Natural killer cell (primary cell): ENCODE data around the gene KANSL1. TPM values are rescaled to one million over a fixed set of nuclear protein-coding genes. Genes with fewer than 3 reads are reported as not detected.
"Not testable (repeated sequence)": the region's sequence is repeated elsewhere in the genome, so short reads cannot be mapped to it uniquely, and the experiment has no call there.

Experiments used
- ATAC-seq, 3 donors: fragments of 150-1000 bp in 2 of 3; fragments of 200-7000 bp in 1 of 3; cut with Tn5 transposase; 1 replicate in 1 of 3; 2 replicates in 2 of 3; pipeline ENCODE4 v1.10.0; 2021; ENCODE audit warnings: mild to moderate bottlenecking in 2 of 3, moderate library complexity in 2 of 3
- DNase-seq, 2 donors: peaks; one replicate each; pipeline versions ENCODE4 v3.0.0 to v3.0.0-alpha.2; 2013 to 2021; ENCODE audit warnings: mixed read lengths in 1 of 2
- H3K27ac ChIP-seq: one replicate; pipeline ENCODE4 v1.5.1; 2013; ENCODE audit warnings: mild to moderate bottlenecking, low read length
- H3K27me3 ChIP-seq: one replicate; pipeline ENCODE4 v1.6.1; 2013; ENCODE audit warnings: low read length; ENCODE audit not compliant: control insufficient read depth, insufficient read depth
- H3K36me3 ChIP-seq: one replicate; pipeline ENCODE4 v1.6.1; 2013; ENCODE audit warnings: low read length; ENCODE audit not compliant: control insufficient read depth, insufficient read depth
- H3K4me1 ChIP-seq: one replicate; pipeline ENCODE4 v1.6.1; 2013; ENCODE audit warnings: low read length; ENCODE audit not compliant: control insufficient read depth, insufficient read depth
- H3K4me3 ChIP-seq: one replicate; pipeline ENCODE4 v1.5.1; 2013; ENCODE audit warnings: low read length
- H3K9me3 ChIP-seq: one replicate; pipeline ENCODE4 v1.6.1; 2013; ENCODE audit warnings: low read length; ENCODE audit not compliant: control insufficient read depth, insufficient read depth
- H3K27ac Mint-ChIP-seq, 2 donors: one replicate each; pipeline ENCODE4 v1.8.0; 2022; ENCODE audit warnings: mild to moderate bottlenecking in 2 of 2, mixed read lengths in 2 of 2, moderate library complexity in 1 of 2
- H3K27me3 Mint-ChIP-seq, 2 donors: one replicate each; pipeline ENCODE4 v1.8.0; 2022; ENCODE audit warnings: low read depth in 2 of 2, mixed read lengths in 2 of 2
- H3K36me3 Mint-ChIP-seq: one replicate; pipeline ENCODE4 v1.8.0; 2022; ENCODE audit warnings: mixed read lengths
- H3K4me1 Mint-ChIP-seq, 2 donors: one replicate each; pipeline ENCODE4 v1.8.0; 2022; ENCODE audit warnings: mixed read lengths in 2 of 2
- H3K4me3 Mint-ChIP-seq: one replicate; pipeline ENCODE4 v1.8.0; 2022; ENCODE audit warnings: mild to moderate bottlenecking, moderate library complexity, mixed read lengths
- H3K9me3 Mint-ChIP-seq, 2 donors: one replicate each; pipeline ENCODE4 v1.8.0; 2022; ENCODE audit warnings: mixed read lengths in 2 of 2
- CTCF ChIP-seq: fragments of 200-600 bp; IDR thresholded peaks from one replicate; pipeline ENCODE4 v1.8.0; 2022; ENCODE audit warnings: antibody characterized with exemption
- WGBS: methylation state at CpG from one replicate; pipeline ENCODE4 v1.1.7; 2013; ENCODE audit warnings: missing lambda C conversion rate; ENCODE audit not compliant: insufficient coverage; 5-methylcytosine and 5-hydroxymethylcytosine counted together
- intact Hi-C: fragments of 100-400 bp; cut with micrococcal nuclease; formaldehyde crosslinking; loops from one replicate; pipeline ENCODE4 v1.14.2; 2022
- total RNA-seq, 4 donors: library from RNA; stranded (reverse); fragments of 120-200 nt in 1 of 4; gene quantifications; one replicate each; pipeline versions ENCODE4 v1.2.3 to v1.2.4, GENCODE V29; 2013 to 2022

The KANSL1 gene
- total RNA-seq, 3 donors from 2014 or later (not counting 1 experiment from before 2014, with no cell fraction given), result 202 to 240 (median 220) TPM

DNA sequence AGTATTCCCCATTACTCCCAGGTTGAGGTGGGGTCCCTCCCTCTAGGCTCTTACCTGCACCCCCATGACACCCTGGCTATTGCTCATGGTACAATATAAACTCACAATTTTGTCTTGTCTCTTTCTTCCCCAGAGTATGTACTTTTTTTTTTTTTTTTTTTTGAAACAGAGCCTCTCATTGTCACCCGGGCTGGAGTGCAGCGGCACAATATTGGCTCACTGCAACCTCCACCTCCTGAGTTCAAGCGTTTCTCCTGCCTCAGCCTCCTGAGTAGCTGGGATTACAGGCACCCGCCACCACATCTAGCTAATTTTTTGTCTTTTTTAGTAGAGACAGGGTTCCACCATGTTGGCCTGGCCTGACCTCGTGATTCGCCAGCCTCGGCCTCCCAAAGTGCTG lies 8.5 kb downstream of the KANSL1 start:
- intact Hi-C loops, result no loop called here

GRCh38 chr17:46183383-46183782 lies 9.8 kb downstream of the KANSL1 start:
- peaks cover 45% of the 10 kb centered on the region for H3K4me1 ChIP-seq
- peaks cover 83 to 86% of the 10 kb centered on the region in 2 donors for H3K4me1 Mint-ChIP-seq
- H3K27me3 ChIP-seq, H3K36me3 ChIP-seq, H3K36me3 Mint-ChIP-seq, H3K27ac ChIP-seq, H3K4me3 ChIP-seq, DNase-seq, H3K9me3 ChIP-seq, H3K27me3 Mint-ChIP-seq, ATAC-seq, H3K4me3 Mint-ChIP-seq, intact Hi-C loops, H3K9me3 Mint-ChIP-seq: not testable (repeated sequence)
- peak overlapping the region; percentile 73 to 86 for H3K27ac Mint-ChIP-seq
- WGBS, result 87% methylated on average over 7 of the region's 7 CpGs

More for the DNA sequence above, 8.5 kb downstream of the KANSL1 start:
- Histone ChIP-seq H3K4me3 (no peak overlapping the region), H3K27ac (no peak overlapping the region), H3K4me1 (peaks cover 54% of the 10 kb centered on the region), H3K36me3 (no peaks in the 10 kb centered on the region), H3K27me3 (no peaks in the 10 kb centered on the region), H3K9me3 (no peaks in the 10 kb centered on the region)
- H3K27ac Mint-ChIP-seq, result peak overlapping the region; percentile 67 to 73
- H3K9me3 Mint-ChIP-seq, result no peaks in the 10 kb centered on the region
- H3K4me1 Mint-ChIP-seq, result peaks cover 81 to 85% of the 10 kb centered on the region in 2 donors
- ATAC-seq (no peak), DNase-seq (no peak)
- H3K36me3 Mint-ChIP-seq, result no peaks in the 10 kb centered on the region
- peak overlapping the region; percentile 35 for H3K4me3 Mint-ChIP-seq
- WGBS, result 91% methylated on average over 7 of the region's 7 CpGs
- TF ChIP-seq CTCF, result no peak
- no peaks in the 10 kb centered on the region for H3K27me3 Mint-ChIP-seq

- H3K9me3 ChIP-seq, result no peaks in the 10 kb centered on the region
- WGBS, result 84% methylated on average over 3 of the region's 3 CpGs
- DNase-seq, result no peak
- no peak for TF ChIP-seq CTCF
- H3K4me1 ChIP-seq, result peaks cover 43% of the 10 kb centered on the region
- no peaks in the 10 kb centered on the region for H3K36me3 Mint-ChIP-seq
- ATAC-seq, result no peak
- H3K4me1 Mint-ChIP-seq, result peaks cover 83 to 86% of the 10 kb centered on the region in 2 donors
- no peaks in the 10 kb centered on the region for H3K27me3 ChIP-seq
- H3K4me3 Mint-ChIP-seq, result peak overlapping the region; percentile 18
- no peak overlapping the region for H3K4me3 ChIP-seq
- intact Hi-C loops, result no loop called here
- H3K27me3 Mint-ChIP-seq, result no peaks in the 10 kb centered on the region
- no peaks in the 10 kb centered on the region for H3K36me3 ChIP-seq
- peak overlapping the region; percentile 73 to 86 for H3K27ac Mint-ChIP-seq
- H3K27ac ChIP-seq, result no peak overlapping the region
- H3K9me3 Mint-ChIP-seq, result no peaks in the 10 kb centered on the region
Observed at GRCh38 chr17:46182961-46183360, 10.3 kb downstream of the KANSL1 start.

DNA sequence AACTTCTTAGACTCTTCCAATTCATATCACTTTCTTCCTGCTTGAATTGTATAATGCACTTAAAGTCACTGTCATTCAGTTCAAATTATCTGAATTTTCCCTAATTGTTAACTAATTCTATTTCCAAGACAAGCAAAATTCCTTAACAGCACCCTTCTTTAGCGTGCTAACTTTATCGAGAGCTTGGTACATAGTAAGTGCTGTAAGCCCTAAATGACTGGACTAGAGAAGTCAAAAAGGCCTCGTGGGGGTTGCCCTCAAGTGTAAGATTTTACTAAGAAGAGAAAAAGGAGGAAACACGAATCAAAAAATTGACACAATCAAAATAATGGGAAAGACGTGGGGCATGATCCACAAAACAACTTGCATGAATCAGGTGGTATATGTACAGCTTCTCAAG lies 11.3 kb downstream of the KANSL1 start:
- no peak for TF ChIP-seq CTCF
- Mint-ChIP-seq H3K9me3 (no peaks in the 10 kb centered on the region), H3K27ac (peak overlapping the region; percentile 16 to 80), H3K4me3 (peak overlapping the region; percentile 45), H3K27me3 (no peaks in the 10 kb centered on the region), H3K4me1 (peaks cover 80 to 82% of the 10 kb centered on the region in 2 donors), H3K36me3 (no peaks in the 10 kb centered on the region)
- Histone ChIP-seq H3K27ac (no peak overlapping the region), H3K4me1 (peaks cover 43% of the 10 kb centered on the region), H3K36me3 (no peaks in the 10 kb centered on the region), H3K9me3 (no peaks in the 10 kb centered on the region), H3K27me3 (no peaks in the 10 kb centered on the region), H3K4me3 (no peak overlapping the region)
- DNase-seq (no peak), ATAC-seq (no peak)
- 64% methylated on average over 5 of the region's 5 CpGs for WGBS
- intact Hi-C loops, result no loop called here

- peak overlapping the region; percentile 45 for H3K4me3 Mint-ChIP-seq
- peaks cover 82 to 84% of the 10 kb centered on the region in 2 donors for H3K4me1 Mint-ChIP-seq
- H3K9me3 ChIP-seq, H3K4me3 ChIP-seq, DNase-seq, H3K9me3 Mint-ChIP-seq, intact Hi-C loops, H3K36me3 Mint-ChIP-seq, H3K27ac ChIP-seq, ATAC-seq, H3K27me3 Mint-ChIP-seq, H3K27me3 ChIP-seq, H3K36me3 ChIP-seq: not testable (repeated sequence)
- WGBS, result 85% methylated on average over 14 of the region's 14 CpGs
- H3K4me1 ChIP-seq, result peaks cover 41% of the 10 kb centered on the region
- peak overlapping the region; percentile 16 to 80 for H3K27ac Mint-ChIP-seq
Observed at GRCh38 chr17:46181316-46181715, 11.9 kb downstream of the KANSL1 start.
